ENCODE data around the gene TNRC18.

TNRC18 gene

GRCh38 chr7:5439209-5439571 is 15.6 kb upstream of the TNRC18 start:
- no peak for DNase-seq
- Mint-ChIP-seq H3K36me3 (ENCODE audit: low read depth) (peaks cover 40% of the 10 kb centered on the region), H3K4me1 (peaks cover 27% of the 10 kb centered on the region), H3K9me3 (peaks cover 14% of the 10 kb centered on the region), H3K27me3 (ENCODE audit: low read depth, poor library complexity) (peaks cover 6% of the 10 kb centered on the region), H3K27ac (no peak overlapping the region), H3K4me3 (no peak overlapping the region)
- TF ChIP-seq, protein P1, sequence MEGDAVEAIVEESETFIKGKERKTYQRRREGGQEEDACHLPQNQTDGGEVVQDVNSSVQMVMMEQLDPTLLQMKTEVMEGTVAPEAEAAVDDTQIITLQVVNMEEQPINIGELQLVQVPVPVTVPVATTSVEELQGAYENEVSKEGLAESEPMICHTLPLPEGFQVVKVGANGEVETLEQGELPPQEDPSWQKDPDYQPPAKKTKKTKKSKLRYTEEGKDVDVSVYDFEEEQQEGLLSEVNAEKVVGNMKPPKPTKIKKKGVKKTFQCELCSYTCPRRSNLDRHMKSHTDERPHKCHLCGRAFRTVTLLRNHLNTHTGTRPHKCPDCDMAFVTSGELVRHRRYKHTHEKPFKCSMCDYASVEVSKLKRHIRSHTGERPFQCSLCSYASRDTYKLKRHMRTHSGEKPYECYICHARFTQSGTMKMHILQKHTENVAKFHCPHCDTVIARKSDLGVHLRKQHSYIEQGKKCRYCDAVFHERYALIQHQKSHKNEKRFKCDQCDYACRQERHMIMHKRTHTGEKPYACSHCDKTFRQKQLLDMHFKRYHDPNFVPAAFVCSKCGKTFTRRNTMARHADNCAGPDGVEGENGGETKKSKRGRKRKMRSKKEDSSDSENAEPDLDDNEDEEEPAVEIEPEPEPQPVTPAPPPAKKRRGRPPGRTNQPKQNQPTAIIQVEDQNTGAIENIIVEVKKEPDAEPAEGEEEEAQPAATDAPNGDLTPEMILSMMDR (IDR thresholded peaks at IDR 0.05): no peak

GRCh38 chr7:5437987-5438386 is 14.4 kb upstream of the TNRC18 start:
- DNase-seq: no peak
- no peak overlapping the region for H3K27ac Mint-ChIP-seq
- peaks cover 20% of the 10 kb centered on the region for H3K9me3 Mint-ChIP-seq
- peaks cover 9% of the 10 kb centered on the region for H3K27me3 Mint-ChIP-seq (ENCODE audit: low read depth, poor library complexity)
- TF ChIP-seq, protein P1 (IDR thresholded peaks at IDR 0.05): no peak
- peaks cover 22% of the 10 kb centered on the region for H3K4me1 Mint-ChIP-seq
- peaks cover 43% of the 10 kb centered on the region for H3K36me3 Mint-ChIP-seq (ENCODE audit: low read depth)
- no peak overlapping the region for H3K4me3 Mint-ChIP-seq

- Mint-ChIP-seq H3K27me3 (ENCODE audit: low read depth, poor library complexity) (peaks cover 13% of the 10 kb centered on the region), H3K27ac (no peak overlapping the region), H3K36me3 (ENCODE audit: low read depth) (peaks cover 48% of the 10 kb centered on the region), H3K4me3 (no peak overlapping the region), H3K9me3 (peaks cover 24% of the 10 kb centered on the region), H3K4me1 (peaks cover 22% of the 10 kb centered on the region)
- TF ChIP-seq, protein P1 (IDR thresholded peaks at IDR 0.05): no peak
- no peak for DNase-seq
Measured at GRCh38 chr7:5437348-5437892, 13.8 kb upstream of the TNRC18 start.

DNA sequence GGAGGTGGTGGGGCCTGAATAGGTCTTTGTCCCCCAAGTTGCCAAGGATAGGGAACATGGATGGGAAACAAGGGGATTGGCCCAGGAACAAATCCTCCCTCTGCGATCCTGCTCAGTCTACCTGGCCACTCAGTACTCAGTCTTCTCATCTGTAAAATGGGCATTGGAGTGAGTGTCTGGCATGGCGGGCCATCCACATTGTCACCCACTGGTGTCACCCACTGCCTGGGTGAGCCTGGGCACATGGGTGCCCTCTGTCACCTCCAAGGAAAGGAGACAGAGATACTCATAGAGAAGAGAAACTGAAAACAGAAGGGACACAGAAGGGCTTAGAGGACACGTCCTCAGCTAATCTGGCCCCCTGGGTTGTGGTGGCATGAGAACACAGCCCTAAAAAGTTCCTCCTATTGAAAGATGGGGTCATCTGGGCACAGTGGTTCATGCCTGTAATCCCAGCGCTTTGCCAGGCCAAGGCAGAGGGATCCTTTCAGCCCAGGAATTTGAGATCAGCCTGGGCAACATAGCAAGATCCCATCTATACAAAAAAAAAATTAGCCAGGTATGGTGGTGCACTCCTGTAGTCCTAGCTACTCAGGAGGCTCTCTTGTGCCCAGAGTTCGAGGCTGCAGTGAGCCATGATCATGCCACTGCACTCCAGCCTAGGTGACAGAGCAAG is 12.5 kb upstream of the TNRC18 start:
- peaks cover 15% of the 10 kb centered on the region for H3K27me3 Mint-ChIP-seq (ENCODE audit: low read depth, poor library complexity)
- peaks cover 25% of the 10 kb centered on the region for H3K9me3 Mint-ChIP-seq
- peaks cover 26% of the 10 kb centered on the region for H3K4me1 Mint-ChIP-seq
- H3K4me3 Mint-ChIP-seq: no peak overlapping the region
- H3K36me3 Mint-ChIP-seq (ENCODE audit: low read depth): peaks cover 58% of the 10 kb centered on the region
- no peak for DNase-seq
- TF ChIP-seq, protein P1 (IDR thresholded peaks at IDR 0.05): no peak
- no peak overlapping the region for H3K27ac Mint-ChIP-seq

DNA sequence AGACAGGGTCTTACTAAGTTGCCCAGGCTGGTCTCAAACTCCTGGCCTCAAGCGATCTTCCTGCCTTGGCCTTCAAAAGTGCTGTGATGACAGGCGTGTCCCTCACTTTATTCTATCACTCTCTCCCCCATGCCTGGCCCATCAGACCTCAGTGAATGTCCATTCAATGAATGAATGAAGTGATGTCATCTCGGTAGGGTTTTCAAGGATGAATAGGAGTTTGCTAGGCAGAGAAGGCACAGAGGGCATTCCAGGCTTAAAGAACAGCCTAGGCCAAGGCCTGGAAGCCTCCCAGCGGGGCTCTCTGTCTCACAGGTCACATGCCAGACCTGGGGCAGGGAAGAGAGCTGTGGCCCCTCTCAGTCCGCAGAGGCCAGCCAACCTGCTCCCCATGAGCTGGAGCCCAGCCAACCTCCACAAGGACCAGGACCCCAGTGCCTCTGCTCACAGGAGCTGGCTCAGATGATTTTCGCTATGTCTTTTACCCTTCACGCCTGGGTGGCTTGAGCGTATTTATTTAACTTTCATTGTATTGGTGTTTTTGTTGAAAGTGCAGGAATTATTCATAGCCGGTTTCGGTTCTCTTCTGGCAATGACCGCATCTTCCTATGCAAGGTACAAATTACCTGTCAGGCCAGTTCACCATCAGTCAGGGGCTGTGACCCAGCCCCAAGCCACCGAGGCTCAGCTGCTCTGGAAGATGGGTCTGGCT is 11.8 kb upstream of the TNRC18 start:
- DNase-seq: no peak
- Mint-ChIP-seq H3K9me3 (peaks cover 25% of the 10 kb centered on the region), H3K27ac (peak overlapping the region; percentile 33), H3K4me3 (no peak overlapping the region), H3K36me3 (ENCODE audit: low read depth) (peaks cover 58% of the 10 kb centered on the region), H3K4me1 (peaks cover 25% of the 10 kb centered on the region), H3K27me3 (ENCODE audit: low read depth, poor library complexity) (peaks cover 18% of the 10 kb centered on the region)
- TF ChIP-seq, protein P1 (IDR thresholded peaks at IDR 0.05): no peak

Measured in nephron progenitor cell (in vitro differentiated cells).